SHP77 (cell line): ENCODE results near the gene PRDX1.
"Not testable (repeated sequence)": the region's sequence is repeated elsewhere in the genome, so short reads cannot be mapped to it uniquely, and the experiment has no call there.

ENCODE experiments used
- DNase-seq, 2 experiments: peaks; one replicate each; lab custom pipeline; 2025; lab: John Stamatoyannopoulos, UW

The PRDX1 gene

GRCh38 chr1:45503462-45504360 lies 18.0 kb downstream of the PRDX1 start:
- DNase-seq = no peak

GRCh38 chr1:45501505-45501859 lies 20.2 kb downstream of the PRDX1 start:
- DNase-seq = no peak

- peak in 1 of 2 experiments; percentile 24 for DNase-seq
These were observed 22.3 kb downstream of the PRDX1 start for GRCh38 chr1:45499415-45499769.

- DNase-seq = no peak
These were observed 23.4 kb downstream of the PRDX1 start for GRCh38 chr1:45498279-45498678.

- DNase-seq = peak; percentile 33 to 51
These were observed 28.5 kb downstream of the PRDX1 start for GRCh38 chr1:45493116-45493697.

GRCh38 chr1:45492691-45493090 lies 29.0 kb downstream of the PRDX1 start:
- no peak for DNase-seq

- DNase-seq = no peak
These were observed 30.0 kb downstream of the PRDX1 start for GRCh38 chr1:45491487-45492260.

- DNase-seq = peak; percentile 99 to 100
These were observed 30.8 kb downstream of the PRDX1 start, which contains the start of gene TESK2 for GRCh38 chr1:45490626-45491486. TESK2 (minus strand) TSS chr1:45491163; CDS start chr1:45457785, 33,378 bp downstream.

- no peak for DNase-seq
These were observed 31.5 kb downstream of the PRDX1 start for GRCh38 chr1:45490121-45490625.

GRCh38 chr1:45489379-45489778 lies 32.3 kb downstream of the PRDX1 start:
- not testable (repeated sequence) for DNase-seq

- no peak for DNase-seq
These were observed 32.9 kb downstream of the PRDX1 start for GRCh38 chr1:45488666-45489377.

- DNase-seq = no peak
These were observed 35.7 kb downstream of the PRDX1 start for GRCh38 chr1:45485949-45486348.

- DNase-seq = no peak
These were observed 42.5 kb downstream of the PRDX1 start for GRCh38 chr1:45479039-45479748.

GRCh38 chr1:45478121-45478814 lies 43.4 kb downstream of the PRDX1 start:
- DNase-seq = no peak

GRCh38 chr1:45477646-45478045 lies 44.0 kb downstream of the PRDX1 start:
- DNase-seq = no peak

GRCh38 chr1:45474194-45474593 lies 47.5 kb downstream of the PRDX1 start:
- DNase-seq = not testable (repeated sequence)

- DNase-seq = no peak
These were observed 48.4 kb downstream of the PRDX1 start for GRCh38 chr1:45473302-45473701.

- no peak for DNase-seq
These were observed 51.3 kb downstream of the PRDX1 start for GRCh38 chr1:45470306-45470798.

GRCh38 chr1:45467353-45467752 lies 54.3 kb downstream of the PRDX1 start:
- DNase-seq = not testable (repeated sequence)
